Liver (tissue), 3 donors: ENCODE measurements around the gene UPK3BL1.
"Not testable (repeated sequence)": the region's sequence is repeated elsewhere in the genome, so short reads cannot be mapped to it uniquely, and the experiment has no call there.

ENCODE experiments used
- CTCF ChIP-seq: fragments of 150-350 bp; IDR thresholded peaks from 2 replicates; pipeline ENCODE4 v1.5.1; 2017; ENCODE audit warnings: improper control_type of control experiment, low read depth, low read length; ENCODE audit not compliant: missing input control
- EGR1 ChIP-seq, 2 donors: IDR thresholded peaks; 2 replicates each; pipeline ENCODE4 v1.6.1; 2016 to 2018; ENCODE audit warnings: antibody characterized with exemption in 2 of 2, low read depth in 2 of 2
- GABPA ChIP-seq, 2 donors: IDR thresholded peaks in 1 of 2; conservative IDR thresholded peaks in 1 of 2; 2 replicates each; pipeline ENCODE4 v1.6.1; 2016; ENCODE audit warnings: antibody characterized with exemption in 2 of 2, mild to moderate bottlenecking in 1 of 2, moderate library complexity in 1 of 2
- RAD21 ChIP-seq, 2 donors: IDR thresholded peaks; 2 replicates each; pipeline ENCODE4 v1.6.1; 2016; ENCODE audit warnings: antibody characterized with exemption in 2 of 2, mild to moderate bottlenecking in 2 of 2
- RXRA ChIP-seq, 2 donors: IDR thresholded peaks; 2 replicates each; pipeline ENCODE4 v1.6.1; 2017 to 2018; ENCODE audit warnings: antibody characterized with exemption in 2 of 2, mild to moderate bottlenecking in 1 of 2
- SP1 ChIP-seq: IDR thresholded peaks from 2 replicates; pipeline ENCODE4 v1.6.1; 2018; ENCODE audit warnings: antibody characterized with exemption, mild to moderate bottlenecking
- TAF1 ChIP-seq: conservative IDR thresholded peaks from 2 replicates; pipeline ENCODE4 v1.6.1; 2016; ENCODE audit warnings: antibody characterized with exemption, mild to moderate bottlenecking
- TF ChIP-seq, protein P1 (sequence below): IDR thresholded peaks from 2 replicates; pipeline ENCODE4 v1.6.1; 2016; ENCODE audit warnings: antibody characterized with exemption, mild to moderate bottlenecking
- donor health status: healthy.
- donor health status: healthy.

DNA sequence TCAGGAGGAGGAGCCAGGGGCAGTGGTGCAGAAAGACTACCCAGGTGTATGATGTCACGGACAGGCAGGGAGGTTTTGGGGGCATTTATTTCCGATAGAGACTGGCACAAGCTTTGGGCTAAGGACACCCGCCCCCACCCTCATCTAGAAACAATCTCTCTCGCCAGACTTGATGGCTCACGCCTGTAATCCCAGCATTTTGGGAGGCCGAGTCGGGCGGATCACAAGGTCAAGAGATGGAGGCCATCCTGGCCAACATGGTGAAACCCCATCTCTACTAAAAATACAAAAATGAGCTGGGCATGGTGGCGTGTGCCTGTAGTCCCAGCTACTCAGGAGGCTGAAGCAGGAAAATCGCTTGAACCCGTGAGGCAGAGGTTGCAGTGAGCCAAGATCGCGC lies 5.6 kb downstream of the UPK3BL1 start:
- TF ChIP-seq CTCF; RAD21 (IDR thresholded peaks at IDR 0.05); GABPA (IDR thresholded peaks at IDR 0.05 in 1 of 2, conservative IDR thresholded peaks at IDR 0.05 in 1 of 2); SP1; EGR1 (IDR thresholded peaks at IDR 0.05; ENCODE audit: low read depth in 2 of 2); RXRA (IDR thresholded peaks at IDR 0.05); TAF1: not testable (repeated sequence)
- TF ChIP-seq, protein P1, sequence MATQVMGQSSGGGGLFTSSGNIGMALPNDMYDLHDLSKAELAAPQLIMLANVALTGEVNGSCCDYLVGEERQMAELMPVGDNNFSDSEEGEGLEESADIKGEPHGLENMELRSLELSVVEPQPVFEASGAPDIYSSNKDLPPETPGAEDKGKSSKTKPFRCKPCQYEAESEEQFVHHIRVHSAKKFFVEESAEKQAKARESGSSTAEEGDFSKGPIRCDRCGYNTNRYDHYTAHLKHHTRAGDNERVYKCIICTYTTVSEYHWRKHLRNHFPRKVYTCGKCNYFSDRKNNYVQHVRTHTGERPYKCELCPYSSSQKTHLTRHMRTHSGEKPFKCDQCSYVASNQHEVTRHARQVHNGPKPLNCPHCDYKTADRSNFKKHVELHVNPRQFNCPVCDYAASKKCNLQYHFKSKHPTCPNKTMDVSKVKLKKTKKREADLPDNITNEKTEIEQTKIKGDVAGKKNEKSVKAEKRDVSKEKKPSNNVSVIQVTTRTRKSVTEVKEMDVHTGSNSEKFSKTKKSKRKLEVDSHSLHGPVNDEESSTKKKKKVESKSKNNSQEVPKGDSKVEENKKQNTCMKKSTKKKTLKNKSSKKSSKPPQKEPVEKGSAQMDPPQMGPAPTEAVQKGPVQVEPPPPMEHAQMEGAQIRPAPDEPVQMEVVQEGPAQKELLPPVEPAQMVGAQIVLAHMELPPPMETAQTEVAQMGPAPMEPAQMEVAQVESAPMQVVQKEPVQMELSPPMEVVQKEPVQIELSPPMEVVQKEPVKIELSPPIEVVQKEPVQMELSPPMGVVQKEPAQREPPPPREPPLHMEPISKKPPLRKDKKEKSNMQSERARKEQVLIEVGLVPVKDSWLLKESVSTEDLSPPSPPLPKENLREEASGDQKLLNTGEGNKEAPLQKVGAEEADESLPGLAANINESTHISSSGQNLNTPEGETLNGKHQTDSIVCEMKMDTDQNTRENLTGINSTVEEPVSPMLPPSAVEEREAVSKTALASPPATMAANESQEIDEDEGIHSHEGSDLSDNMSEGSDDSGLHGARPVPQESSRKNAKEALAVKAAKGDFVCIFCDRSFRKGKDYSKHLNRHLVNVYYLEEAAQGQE: not testable (repeated sequence)
